Breast epithelium (tissue), 3 donors: ENCODE data around the gene MAN1A1.

Experiments used
- POLR2A ChIP-seq: fragments of 450-650 bp; IDR thresholded peaks from one replicate; pipeline ENCODE4 v1.6.1; 2016; ENCODE audit warnings: antibody characterized with exemption, mild to moderate bottlenecking, moderate library complexity
- POLR2AphosphoS5 ChIP-seq, 3 donors: sonication (generic); formaldehyde crosslinking; IDR thresholded peaks; one replicate each; pipeline ENCODE4 v1.6.1; 2017; ENCODE audit warnings: antibody characterized with exemption in 3 of 3
- TF ChIP-seq, protein P1 (sequence below), 3 donors: fragments of 450-650 bp; IDR thresholded peaks; one replicate each; pipeline ENCODE4 v1.5.1; 2016 to 2017; ENCODE audit warnings: antibody characterized with exemption in 3 of 3, mild to moderate bottlenecking in 3 of 3, moderate library complexity in 3 of 3

DNA sequence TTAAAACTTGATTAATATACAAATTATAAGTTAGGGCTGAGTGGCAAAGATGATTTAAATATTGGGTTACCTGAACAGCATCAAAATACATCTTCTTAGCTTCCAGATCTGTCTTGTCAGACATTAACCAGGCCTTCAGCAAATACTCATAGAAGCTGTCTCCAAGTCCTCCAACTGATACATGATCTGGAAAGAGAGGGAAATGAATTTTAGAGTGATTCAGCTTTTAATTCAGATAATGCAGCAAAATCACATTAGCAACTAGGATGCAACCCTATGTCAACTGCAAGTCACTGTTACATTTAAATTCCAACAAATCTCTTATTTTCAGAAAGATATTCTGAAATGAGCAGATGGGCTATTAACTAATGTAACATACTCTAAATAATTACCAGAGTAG, 155.9 kb downstream of the MAN1A1 start:
- TF ChIP-seq POLR2AphosphoS5 (IDR thresholded peaks at IDR 0.05) (no peak), POLR2A (no peak)
- TF ChIP-seq, protein P1, sequence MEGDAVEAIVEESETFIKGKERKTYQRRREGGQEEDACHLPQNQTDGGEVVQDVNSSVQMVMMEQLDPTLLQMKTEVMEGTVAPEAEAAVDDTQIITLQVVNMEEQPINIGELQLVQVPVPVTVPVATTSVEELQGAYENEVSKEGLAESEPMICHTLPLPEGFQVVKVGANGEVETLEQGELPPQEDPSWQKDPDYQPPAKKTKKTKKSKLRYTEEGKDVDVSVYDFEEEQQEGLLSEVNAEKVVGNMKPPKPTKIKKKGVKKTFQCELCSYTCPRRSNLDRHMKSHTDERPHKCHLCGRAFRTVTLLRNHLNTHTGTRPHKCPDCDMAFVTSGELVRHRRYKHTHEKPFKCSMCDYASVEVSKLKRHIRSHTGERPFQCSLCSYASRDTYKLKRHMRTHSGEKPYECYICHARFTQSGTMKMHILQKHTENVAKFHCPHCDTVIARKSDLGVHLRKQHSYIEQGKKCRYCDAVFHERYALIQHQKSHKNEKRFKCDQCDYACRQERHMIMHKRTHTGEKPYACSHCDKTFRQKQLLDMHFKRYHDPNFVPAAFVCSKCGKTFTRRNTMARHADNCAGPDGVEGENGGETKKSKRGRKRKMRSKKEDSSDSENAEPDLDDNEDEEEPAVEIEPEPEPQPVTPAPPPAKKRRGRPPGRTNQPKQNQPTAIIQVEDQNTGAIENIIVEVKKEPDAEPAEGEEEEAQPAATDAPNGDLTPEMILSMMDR (IDR thresholded peaks at IDR 0.05): no peak
